Liver (tissue), 9 donors: ENCODE data around the gene HNRNPUL1. TPM values are rescaled to one million over a fixed set of nuclear protein-coding genes. Genes with fewer than 3 reads are reported as not detected.

Experiments used
- DNase-seq: peaks from one replicate; pipeline ENCODE4 v3.0.0-alpha.2; 2017; ENCODE audit warnings: low spot score
- H3K27ac ChIP-seq, 2 donors: one replicate each; pipeline ENCODE4 v1.7.0; 2013; ENCODE audit warnings: inconsistent platforms in 2 of 2, low read length in 2 of 2, control low read depth in 1 of 2, low read depth in 1 of 2, mild to moderate bottlenecking in 1 of 2
- H3K27me3 ChIP-seq, 4 donors: one replicate each; pipeline versions ENCODE4 v1.6.1 to v1.7.0; 2013; ENCODE audit warnings: low read length in 3 of 4, inconsistent platforms in 1 of 4, mild to moderate bottlenecking in 1 of 4, moderate library complexity in 1 of 4; ENCODE audit not compliant: control insufficient read depth in 4 of 4, insufficient read depth in 4 of 4
- H3K36me3 ChIP-seq, 4 donors: one replicate each; pipeline versions ENCODE4 v1.6.1 to v1.7.0; 2013; ENCODE audit warnings: low read length in 3 of 4, mild to moderate bottlenecking in 3 of 4, low read depth in 1 of 4, moderate library complexity in 1 of 4; ENCODE audit not compliant: control insufficient read depth in 4 of 4, insufficient read depth in 3 of 4
- H3K4me1 ChIP-seq, 4 donors: one replicate each; pipeline versions ENCODE4 v1.6.1 to v1.7.0; 2013; ENCODE audit warnings: low read length in 3 of 4, mild to moderate bottlenecking in 3 of 4, moderate library complexity in 1 of 4; ENCODE audit not compliant: control insufficient read depth in 4 of 4, insufficient read depth in 4 of 4
- H3K4me3 ChIP-seq, 3 donors: one replicate each; pipeline versions ENCODE4 v1.6.1 to v1.7.0; 2013; ENCODE audit warnings: low read length in 3 of 3, control low read depth in 1 of 3, low read depth in 1 of 3, mild to moderate bottlenecking in 1 of 3
- H3K9ac ChIP-seq, 2 donors: one replicate each; pipeline ENCODE4 v1.7.0; 2013; ENCODE audit warnings: low read length in 2 of 2, mild to moderate bottlenecking in 2 of 2, moderate library complexity in 2 of 2, control low read depth in 1 of 2, low read depth in 1 of 2
- H3K9me3 ChIP-seq, 4 donors: one replicate each; pipeline versions ENCODE4 v1.6.1 to v1.7.0; 2013; ENCODE audit warnings: low read length in 3 of 4; ENCODE audit not compliant: control insufficient read depth in 4 of 4
- EGR1 ChIP-seq, 2 donors: IDR thresholded peaks; 2 replicates each; pipeline ENCODE4 v1.6.1; 2016 to 2018; ENCODE audit warnings: antibody characterized with exemption in 2 of 2, low read depth in 2 of 2
- FOXA1 ChIP-seq: IDR thresholded peaks from 2 replicates; pipeline ENCODE4 v1.6.1; 2016; ENCODE audit warnings: antibody characterized with exemption
- FOXA2 ChIP-seq: IDR thresholded peaks from 2 replicates; pipeline ENCODE4 v1.6.1; 2016; ENCODE audit warnings: antibody characterized with exemption
- GABPA ChIP-seq, 2 donors: IDR thresholded peaks in 1 of 2; conservative IDR thresholded peaks in 1 of 2; 2 replicates each; pipeline ENCODE4 v1.6.1; 2016; ENCODE audit warnings: antibody characterized with exemption in 2 of 2, mild to moderate bottlenecking in 1 of 2, moderate library complexity in 1 of 2
- HNF4A ChIP-seq, 2 donors: conservative IDR thresholded peaks; 2 replicates each; pipeline ENCODE4 v1.6.1; 2016; ENCODE audit warnings: antibody characterized with exemption in 2 of 2, mild to moderate bottlenecking in 2 of 2
- HNF4G ChIP-seq: IDR thresholded peaks from 2 replicates; pipeline ENCODE4 v1.6.1; 2016; ENCODE audit warnings: antibody characterized with exemption
- JUND ChIP-seq, 2 donors: IDR thresholded peaks; 2 replicates each; pipeline ENCODE4 v1.6.1; 2016; ENCODE audit warnings: antibody characterized with exemption in 2 of 2
- NR2F2 ChIP-seq: IDR thresholded peaks from 2 replicates; pipeline ENCODE4 v1.6.1; 2016; ENCODE audit warnings: antibody characterized with exemption
- RAD21 ChIP-seq, 2 donors: IDR thresholded peaks; 2 replicates each; pipeline ENCODE4 v1.6.1; 2016; ENCODE audit warnings: antibody characterized with exemption in 2 of 2, mild to moderate bottlenecking in 2 of 2
- RXRA ChIP-seq, 2 donors: IDR thresholded peaks; 2 replicates each; pipeline ENCODE4 v1.6.1; 2017 to 2018; ENCODE audit warnings: antibody characterized with exemption in 2 of 2, mild to moderate bottlenecking in 1 of 2
- TAF1 ChIP-seq: conservative IDR thresholded peaks from 2 replicates; pipeline ENCODE4 v1.6.1; 2016; ENCODE audit warnings: antibody characterized with exemption, mild to moderate bottlenecking
- YY1 ChIP-seq: IDR thresholded peaks from 2 replicates; pipeline ENCODE4 v1.6.1; 2016; ENCODE audit warnings: antibody characterized with exemption, mild to moderate bottlenecking
- WGBS: extraction: QIAGEN DNeasy Blood & Tissue Kit; methylation state at CpG from one replicate; pipeline ENCODE4 v1.1.7; 2013; 5-methylcytosine and 5-hydroxymethylcytosine counted together
- polyA plus RNA-seq, 2 donors: library from polyadenylated mRNA; stranded (reverse) in 1 of 2; unstranded in 1 of 2; fragments of 200-250 nt in 1 of 2; fragments of >200 nt in 1 of 2; fragmentation: Nextera tagmentation in 1 of 2; extraction: Ambion mirVana in 1 of 2; gene quantifications; one replicate each; pipeline versions ENCODE4 v1.2.1 to v1.2.3, GENCODE V29; 2013 to 2015
- total RNA-seq, 2 donors: library from RNA; depleted of rRNA; stranded (reverse); fragments of >200 nt; gene quantifications; one replicate each; pipeline ENCODE4 v1.2.3, GENCODE V29; 2014
- TF ChIP-seq, protein P1 (sequence below): fragments of 150-350 bp; IDR thresholded peaks from 2 replicates; pipeline ENCODE4 v1.5.1; 2017; ENCODE audit warnings: improper control_type of control experiment, low read depth, low read length; ENCODE audit not compliant: missing input control
- TF ChIP-seq, protein P2 (sequence below): IDR thresholded peaks from 2 replicates; pipeline ENCODE4 v1.6.1; 2016; ENCODE audit warnings: antibody characterized with exemption
- TF ChIP-seq, protein P3 (sequence below): IDR thresholded peaks from 2 replicates; pipeline ENCODE4 v1.6.1; 2016; ENCODE audit warnings: antibody characterized with exemption
- TF ChIP-seq, protein P4 (sequence below): IDR thresholded peaks from 2 replicates; pipeline ENCODE4 v1.6.1; 2016; ENCODE audit warnings: antibody characterized with exemption
- donor health status: healthy.
- donor health status: healthy.
- donor health status: healthy.
- donor health status: healthy.
- donor health status: healthy.

Gene HNRNPUL1
- total and polyA plus RNA-seq, 4 donors = 34.9 to 80.2 (median 45.7) TPM

DNA sequence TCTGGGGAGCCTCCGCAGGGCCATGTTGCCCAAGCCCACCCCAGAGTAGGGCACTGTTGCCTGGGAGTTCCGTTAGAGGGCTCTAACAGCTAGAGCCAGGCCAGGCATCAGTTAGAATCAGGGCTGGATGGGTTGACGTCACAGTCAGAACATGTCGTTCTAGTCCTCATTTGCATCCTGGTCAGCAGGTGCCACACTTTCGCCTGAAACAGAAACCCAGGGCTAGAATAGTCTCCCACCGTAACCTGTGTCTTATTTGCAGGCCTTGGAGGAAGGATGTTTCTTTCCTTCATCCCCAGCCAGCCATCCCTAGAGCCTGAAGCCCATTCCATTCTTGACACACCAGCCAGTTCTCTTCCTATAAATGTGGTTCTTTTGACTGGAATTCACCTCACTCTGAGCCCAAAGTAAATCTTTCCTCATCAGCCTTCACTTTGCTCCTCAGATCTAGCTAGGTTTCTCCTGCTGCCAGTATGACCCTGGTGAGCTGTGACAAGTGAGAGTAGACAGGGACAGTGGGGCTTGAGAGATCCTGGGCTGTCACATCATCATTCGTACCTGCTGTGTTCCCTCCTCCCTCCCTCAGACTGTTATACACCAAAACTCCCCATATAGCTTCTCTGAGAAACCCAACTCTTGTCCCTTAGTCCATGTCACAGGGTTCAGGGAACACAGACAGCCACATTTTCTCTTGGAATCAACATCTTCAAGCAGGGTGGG, 33.6 kb downstream of the HNRNPUL1 start (continued):
- TF ChIP-seq, protein P1, sequence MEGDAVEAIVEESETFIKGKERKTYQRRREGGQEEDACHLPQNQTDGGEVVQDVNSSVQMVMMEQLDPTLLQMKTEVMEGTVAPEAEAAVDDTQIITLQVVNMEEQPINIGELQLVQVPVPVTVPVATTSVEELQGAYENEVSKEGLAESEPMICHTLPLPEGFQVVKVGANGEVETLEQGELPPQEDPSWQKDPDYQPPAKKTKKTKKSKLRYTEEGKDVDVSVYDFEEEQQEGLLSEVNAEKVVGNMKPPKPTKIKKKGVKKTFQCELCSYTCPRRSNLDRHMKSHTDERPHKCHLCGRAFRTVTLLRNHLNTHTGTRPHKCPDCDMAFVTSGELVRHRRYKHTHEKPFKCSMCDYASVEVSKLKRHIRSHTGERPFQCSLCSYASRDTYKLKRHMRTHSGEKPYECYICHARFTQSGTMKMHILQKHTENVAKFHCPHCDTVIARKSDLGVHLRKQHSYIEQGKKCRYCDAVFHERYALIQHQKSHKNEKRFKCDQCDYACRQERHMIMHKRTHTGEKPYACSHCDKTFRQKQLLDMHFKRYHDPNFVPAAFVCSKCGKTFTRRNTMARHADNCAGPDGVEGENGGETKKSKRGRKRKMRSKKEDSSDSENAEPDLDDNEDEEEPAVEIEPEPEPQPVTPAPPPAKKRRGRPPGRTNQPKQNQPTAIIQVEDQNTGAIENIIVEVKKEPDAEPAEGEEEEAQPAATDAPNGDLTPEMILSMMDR = no peak
- no peak for TF ChIP-seq HNF4A (conservative IDR thresholded peaks at IDR 0.05)
- TF ChIP-seq YY1 = no peak
- no peak for TF ChIP-seq RAD21 (IDR thresholded peaks at IDR 0.05)
- TF ChIP-seq JUND (IDR thresholded peaks at IDR 0.05) = no peak
- TF ChIP-seq FOXA2 = no peak
- TF ChIP-seq, protein P2, sequence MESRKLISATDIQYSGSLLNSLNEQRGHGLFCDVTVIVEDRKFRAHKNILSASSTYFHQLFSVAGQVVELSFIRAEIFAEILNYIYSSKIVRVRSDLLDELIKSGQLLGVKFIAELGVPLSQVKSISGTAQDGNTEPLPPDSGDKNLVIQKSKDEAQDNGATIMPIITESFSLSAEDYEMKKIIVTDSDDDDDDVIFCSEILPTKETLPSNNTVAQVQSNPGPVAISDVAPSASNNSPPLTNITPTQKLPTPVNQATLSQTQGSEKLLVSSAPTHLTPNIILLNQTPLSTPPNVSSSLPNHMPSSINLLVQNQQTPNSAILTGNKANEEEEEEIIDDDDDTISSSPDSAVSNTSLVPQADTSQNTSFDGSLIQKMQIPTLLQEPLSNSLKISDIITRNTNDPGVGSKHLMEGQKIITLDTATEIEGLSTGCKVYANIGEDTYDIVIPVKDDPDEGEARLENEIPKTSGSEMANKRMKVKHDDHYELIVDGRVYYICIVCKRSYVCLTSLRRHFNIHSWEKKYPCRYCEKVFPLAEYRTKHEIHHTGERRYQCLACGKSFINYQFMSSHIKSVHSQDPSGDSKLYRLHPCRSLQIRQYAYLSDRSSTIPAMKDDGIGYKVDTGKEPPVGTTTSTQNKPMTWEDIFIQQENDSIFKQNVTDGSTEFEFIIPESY = no peak
- no peak for TF ChIP-seq TAF1
- TF ChIP-seq EGR1 (IDR thresholded peaks at IDR 0.05; ENCODE audit: low read depth in 2 of 2) = no peak
- TF ChIP-seq, protein P3, sequence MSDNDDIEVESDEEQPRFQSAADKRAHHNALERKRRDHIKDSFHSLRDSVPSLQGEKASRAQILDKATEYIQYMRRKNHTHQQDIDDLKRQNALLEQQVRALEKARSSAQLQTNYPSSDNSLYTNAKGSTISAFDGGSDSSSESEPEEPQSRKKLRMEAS = no peak

DNA sequence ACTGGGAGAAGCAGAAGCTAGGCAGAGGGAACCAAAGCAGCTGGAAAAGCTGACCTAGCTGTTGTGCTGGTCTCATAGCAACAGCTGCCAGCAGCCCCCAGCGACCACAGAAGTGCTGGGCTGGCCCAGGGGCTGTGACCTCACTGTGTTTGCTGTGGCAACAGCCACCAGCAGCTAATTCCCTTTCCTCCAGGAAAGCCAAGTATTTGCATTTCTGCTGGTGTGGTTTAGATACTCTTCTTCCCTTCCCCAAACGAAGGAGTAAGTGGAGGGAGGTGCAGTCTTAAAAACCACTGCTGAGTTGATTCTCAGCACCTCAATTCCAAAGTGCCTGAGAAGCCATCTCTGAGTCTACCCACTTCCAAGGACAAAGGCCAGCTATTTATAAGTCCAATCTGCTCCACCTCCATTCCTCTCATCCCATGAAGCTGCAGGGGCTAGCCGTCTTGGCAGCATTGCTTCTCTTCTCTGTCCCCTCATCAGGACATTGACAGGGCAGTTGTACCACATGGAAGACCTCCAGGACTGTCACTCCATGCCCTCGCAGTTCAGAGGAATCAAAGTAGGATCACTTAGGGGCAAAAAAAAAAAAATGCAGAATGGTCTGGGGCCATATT, 34.3 kb downstream of the HNRNPUL1 start:
- WGBS = 60% methylated on average over 4 of the region's 4 CpGs
- Histone ChIP-seq H3K27ac (peak overlapping the region in 1 of 2 donors; percentile 68), H3K27me3 (no peaks in the 10 kb centered on the region), H3K36me3 (peaks cover 22 to 92% (median 73%) of the 10 kb centered on the region in 4 donors), H3K9ac (peak overlapping the region in 1 of 2 donors; percentile 3), H3K4me3 (no peak overlapping the region), H3K9me3 (no peaks in the 10 kb centered on the region), H3K4me1 (peaks cover 0 to 5% (median 1%) of the 10 kb centered on the region in 4 donors)
- DNase-seq = peak; percentile 63
- TF ChIP-seq NR2F2 (peak; percentile 26), EGR1 (IDR thresholded peaks at IDR 0.05; ENCODE audit: low read depth in 2 of 2) (no peak), GABPA (IDR thresholded peaks at IDR 0.05 in 1 of 2, conservative IDR thresholded peaks at IDR 0.05 in 1 of 2) (no peak), HNF4G (no peak), RAD21 (IDR thresholded peaks at IDR 0.05) (no peak), TAF1 (no peak), HNF4A (conservative IDR thresholded peaks at IDR 0.05) (no peak), RXRA (IDR thresholded peaks at IDR 0.05) (peak in 1 of 2 donors; percentile 13), FOXA1 (no peak), FOXA2 (no peak)
- TF ChIP-seq, protein P4, sequence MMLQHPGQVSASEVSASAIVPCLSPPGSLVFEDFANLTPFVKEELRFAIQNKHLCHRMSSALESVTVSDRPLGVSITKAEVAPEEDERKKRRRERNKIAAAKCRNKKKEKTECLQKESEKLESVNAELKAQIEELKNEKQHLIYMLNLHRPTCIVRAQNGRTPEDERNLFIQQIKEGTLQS = no peak
- TF ChIP-seq, protein P3 = no peak
- TF ChIP-seq, protein P1 = no peak
